Adrenal gland (tissue), 5 donors: Measurements from ENCODE around the gene DLGAP1.

Source experiments
- POLR2A ChIP-seq, 2 donors: fragments of 450-650 bp; IDR thresholded peaks; one replicate each; pipeline ENCODE4 v1.6.1; 2017; ENCODE audit warnings: antibody characterized with exemption in 2 of 2, mild to moderate bottlenecking in 2 of 2, moderate library complexity in 1 of 2
- TF ChIP-seq, protein P1 (sequence below), 6 experiments: fragments of 450-650 bp in 4 of 6; fragments of 200-600 bp in 2 of 6; sonication (generic) in 1 of 6; IDR thresholded peaks; 1 replicate in 5 of 6; 2 replicates in 1 of 6; pipeline versions ENCODE4 v1.5.1 to v1.8.0; 2016 to 2021; ENCODE audit warnings: antibody characterized with exemption in 6 of 6, mild to moderate bottlenecking in 2 of 6, moderate library complexity in 1 of 6
- donor health status: DM: no; HTN: no; CAD: no.

DNA sequence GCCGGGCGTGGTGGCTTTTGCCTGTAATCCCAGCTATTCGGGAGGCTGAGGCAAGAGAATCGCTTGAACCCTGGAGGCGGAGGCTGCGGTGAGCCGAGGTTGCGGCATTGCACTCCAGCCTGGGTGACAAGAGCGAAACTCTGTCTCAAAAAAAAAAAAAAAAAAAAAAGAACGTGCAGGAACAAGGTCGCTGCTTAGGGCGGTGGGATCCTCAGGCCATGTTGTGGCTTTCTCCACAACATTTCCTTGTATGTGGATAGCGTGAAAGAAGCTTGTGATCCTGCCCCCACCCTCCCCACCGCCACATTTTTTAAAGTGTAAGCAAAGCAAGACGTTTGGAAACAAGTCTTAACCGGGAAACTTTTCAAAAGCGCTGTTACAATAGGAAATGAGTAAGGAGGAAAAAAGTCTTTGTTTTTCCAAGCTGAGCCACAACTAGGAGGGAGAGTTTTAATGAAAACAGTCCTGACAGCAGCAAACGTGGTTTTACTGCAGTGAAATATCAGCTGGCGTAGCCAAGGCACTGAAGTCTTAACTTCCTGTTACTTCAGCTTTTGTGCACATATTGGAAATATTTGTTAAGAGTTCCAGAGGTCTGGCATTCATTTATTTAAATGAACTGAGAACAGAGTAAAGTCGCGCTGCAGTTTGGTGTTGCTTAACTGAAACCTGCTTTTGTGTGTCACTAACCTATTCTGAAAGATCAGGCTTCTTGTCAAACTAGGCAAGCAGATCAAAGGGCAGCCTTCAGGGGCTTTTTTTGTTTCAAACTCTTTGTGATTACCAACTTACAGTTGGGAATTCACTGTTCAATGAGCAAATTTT lies 1001.4 kb downstream of the DLGAP1 start:
- TF ChIP-seq, protein P1, sequence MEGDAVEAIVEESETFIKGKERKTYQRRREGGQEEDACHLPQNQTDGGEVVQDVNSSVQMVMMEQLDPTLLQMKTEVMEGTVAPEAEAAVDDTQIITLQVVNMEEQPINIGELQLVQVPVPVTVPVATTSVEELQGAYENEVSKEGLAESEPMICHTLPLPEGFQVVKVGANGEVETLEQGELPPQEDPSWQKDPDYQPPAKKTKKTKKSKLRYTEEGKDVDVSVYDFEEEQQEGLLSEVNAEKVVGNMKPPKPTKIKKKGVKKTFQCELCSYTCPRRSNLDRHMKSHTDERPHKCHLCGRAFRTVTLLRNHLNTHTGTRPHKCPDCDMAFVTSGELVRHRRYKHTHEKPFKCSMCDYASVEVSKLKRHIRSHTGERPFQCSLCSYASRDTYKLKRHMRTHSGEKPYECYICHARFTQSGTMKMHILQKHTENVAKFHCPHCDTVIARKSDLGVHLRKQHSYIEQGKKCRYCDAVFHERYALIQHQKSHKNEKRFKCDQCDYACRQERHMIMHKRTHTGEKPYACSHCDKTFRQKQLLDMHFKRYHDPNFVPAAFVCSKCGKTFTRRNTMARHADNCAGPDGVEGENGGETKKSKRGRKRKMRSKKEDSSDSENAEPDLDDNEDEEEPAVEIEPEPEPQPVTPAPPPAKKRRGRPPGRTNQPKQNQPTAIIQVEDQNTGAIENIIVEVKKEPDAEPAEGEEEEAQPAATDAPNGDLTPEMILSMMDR (IDR thresholded peaks at IDR 0.05): no peak
- no peak for TF ChIP-seq POLR2A (IDR thresholded peaks at IDR 0.05)
